HG03442 (cell line): ENCODE data around the gene HPCAL1.

Experiments
- ATAC-seq: cut with Tn5 transposase; IDR thresholded peaks from one replicate; pipeline ENCODE4 v1.9.1; 2021; ENCODE audit warnings: mild to moderate bottlenecking, moderate library complexity; ENCODE audit not compliant: unreplicated experiment

The HPCAL1 gene

DNA sequence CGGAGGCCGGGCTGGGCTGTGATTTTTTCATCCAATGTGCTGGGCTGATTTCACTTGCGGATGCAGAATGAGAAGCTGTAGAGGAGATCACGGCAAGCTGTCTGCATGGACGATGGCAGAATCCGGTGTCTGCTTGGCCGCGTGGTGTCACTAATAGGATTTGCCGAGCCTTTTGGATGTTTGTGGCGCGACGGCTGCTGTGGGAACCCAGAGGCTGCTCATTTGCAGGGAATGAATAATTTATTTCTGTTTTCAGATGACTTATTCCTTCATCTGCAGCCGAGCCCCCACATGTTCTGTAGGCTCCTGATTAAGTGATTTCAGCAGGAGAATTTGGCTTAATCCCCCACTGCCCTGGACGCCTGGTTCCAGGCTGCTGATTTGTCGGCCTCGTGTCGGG lies 82.8 kb downstream of the HPCAL1 start:
- no peak for ATAC-seq

DNA sequence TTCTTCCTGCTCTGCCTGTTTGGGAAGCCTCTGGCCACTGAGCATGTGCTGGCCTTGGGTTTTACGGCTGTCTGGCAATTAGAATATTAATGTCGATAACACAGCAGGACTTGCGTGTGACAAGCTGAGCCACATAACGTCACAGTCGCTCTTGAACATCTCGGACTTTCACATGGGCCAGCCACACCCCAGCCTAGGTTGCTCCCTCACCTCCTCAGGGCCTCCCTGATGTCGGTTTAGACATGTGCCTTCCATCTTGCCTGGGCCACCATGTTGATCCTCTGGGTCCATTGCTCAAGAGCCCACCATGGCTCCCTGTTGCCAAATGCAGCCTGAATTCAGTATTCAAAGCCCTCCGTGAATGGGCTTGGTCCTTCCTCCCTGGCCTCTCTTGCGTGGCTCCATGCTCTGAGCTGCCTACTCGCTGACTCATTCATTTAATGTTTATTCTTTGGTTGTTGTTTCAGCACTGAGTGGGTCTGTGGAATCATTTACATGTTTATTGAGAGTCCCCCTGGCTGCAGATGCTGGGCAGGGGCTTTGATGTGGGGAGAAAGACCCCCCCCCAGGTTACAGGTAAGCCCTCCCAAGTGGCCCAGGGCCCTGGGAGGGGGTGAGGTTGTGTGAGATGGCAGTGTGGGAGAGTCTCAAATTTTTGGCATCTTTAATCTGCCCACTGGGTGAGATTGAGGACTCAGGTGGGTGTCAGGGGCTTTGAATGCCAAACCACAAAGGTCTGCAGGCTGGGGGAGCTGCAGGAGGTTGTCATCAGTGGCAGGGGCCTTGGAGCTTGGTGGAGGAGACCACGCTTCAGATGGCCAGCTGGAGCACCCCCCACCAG lies 83.4 kb downstream of the HPCAL1 start:
- no peak for ATAC-seq

DNA sequence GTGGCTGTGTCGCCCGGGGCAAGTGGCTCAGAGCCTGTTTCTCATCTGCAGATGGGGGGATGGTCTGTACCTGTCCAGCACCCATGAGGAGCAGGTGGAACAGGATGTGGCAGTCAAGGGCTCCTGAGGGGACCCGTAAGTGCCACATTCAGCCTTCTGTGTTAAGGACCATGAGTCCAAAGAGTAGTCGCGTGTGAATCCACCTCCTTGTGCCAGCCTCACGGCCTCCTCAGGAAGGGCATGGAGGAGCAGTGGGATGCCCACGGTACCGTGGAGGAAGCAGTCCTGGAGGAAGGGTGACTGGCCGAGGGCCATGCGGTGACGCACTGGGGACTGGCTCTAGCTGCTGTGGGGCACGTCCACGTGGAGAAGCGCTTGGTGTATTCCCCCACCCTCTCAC lies 84.3 kb downstream of the HPCAL1 start:
- no peak for ATAC-seq

DNA sequence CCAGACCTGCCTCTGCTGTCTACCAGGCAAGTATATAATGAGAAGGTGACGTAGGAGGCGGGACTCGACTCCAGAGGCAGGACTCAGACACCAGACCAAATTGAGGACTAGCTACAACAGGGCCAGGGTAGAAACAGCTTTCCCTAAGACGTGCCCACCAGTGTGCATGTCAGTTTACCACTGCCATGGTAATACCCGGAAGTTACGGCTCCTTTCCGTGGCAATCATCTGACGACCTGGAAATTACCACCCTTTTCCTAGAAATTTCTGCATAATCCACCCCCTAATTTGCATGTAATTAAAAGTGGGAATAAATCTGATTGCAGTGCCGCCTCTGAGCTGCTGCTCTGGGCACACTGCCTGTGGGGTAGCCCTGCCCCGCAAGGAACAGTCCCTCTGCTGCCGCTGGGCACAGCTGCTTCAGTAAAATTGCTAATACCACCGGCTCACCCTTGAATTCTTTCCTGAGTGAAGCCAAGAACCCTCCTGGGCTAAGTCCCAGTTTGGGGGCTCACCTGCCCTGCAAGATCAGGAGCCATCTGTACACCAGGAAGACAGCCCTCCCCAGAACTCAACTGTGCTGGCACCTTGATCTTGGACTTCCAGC lies 86.4 kb downstream of the HPCAL1 start:
- ATAC-seq: no peak

DNA sequence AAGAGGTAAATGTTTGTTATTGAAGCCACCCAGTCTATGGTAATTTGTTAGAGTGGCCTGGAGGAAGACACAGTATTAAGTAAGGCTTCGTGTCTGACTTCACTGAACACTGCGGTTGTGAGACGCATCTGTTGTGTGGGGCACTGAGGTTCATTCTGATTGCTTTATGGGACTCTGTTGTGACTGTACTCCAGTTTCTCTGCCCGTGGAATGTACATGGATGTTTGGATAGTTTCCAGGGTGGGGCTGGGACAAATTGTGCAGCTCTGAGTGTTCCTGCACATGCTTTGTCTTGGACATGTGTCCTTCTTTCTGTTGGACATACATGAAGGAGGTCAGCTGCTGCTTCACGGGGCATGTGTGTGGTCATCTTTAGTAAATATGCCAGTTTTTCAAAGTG lies 86.9 kb downstream of the HPCAL1 start:
- no peak for ATAC-seq

DNA sequence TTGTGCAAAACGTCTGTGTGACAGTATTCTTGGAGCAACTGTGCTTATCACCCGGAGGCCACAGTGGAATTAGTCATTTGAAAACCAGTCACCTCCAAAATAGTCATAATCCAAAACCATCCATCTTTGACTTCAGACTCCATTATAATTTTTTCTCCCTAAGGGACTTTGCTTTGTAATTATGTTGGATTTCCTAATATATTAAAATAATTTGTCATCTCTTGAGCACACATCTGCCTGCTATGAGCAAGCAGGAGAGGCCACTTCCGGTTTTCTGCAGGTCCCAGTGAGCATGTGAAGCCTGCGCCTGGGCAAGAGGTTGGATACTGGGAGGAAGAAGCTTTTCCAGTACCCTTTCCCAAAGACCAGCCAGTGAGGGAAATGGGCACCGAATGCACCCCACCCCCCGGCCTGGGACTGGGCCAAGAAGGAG lies 87.7 kb downstream of the HPCAL1 start:
- no peak for ATAC-seq

DNA sequence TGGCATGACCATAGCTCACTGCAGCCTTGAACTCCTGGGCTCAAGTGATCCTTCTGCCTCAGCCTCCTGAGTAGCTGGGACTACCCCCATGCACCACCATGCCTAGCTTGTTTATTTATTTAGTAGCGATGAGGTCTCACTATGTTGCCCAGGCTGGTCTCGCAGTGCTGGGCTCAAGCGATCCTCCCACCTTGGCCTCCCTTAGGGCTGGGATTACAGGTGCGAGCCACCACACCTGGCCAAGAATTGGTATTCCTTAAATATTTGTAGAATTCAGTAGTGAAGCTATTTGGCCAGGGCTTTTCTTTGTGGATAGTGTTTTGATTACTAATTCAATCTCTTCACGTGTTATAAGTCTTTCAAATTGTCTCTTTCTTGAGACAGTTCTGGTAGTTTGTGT lies 89.4 kb downstream of the HPCAL1 start:
- no peak for ATAC-seq

DNA sequence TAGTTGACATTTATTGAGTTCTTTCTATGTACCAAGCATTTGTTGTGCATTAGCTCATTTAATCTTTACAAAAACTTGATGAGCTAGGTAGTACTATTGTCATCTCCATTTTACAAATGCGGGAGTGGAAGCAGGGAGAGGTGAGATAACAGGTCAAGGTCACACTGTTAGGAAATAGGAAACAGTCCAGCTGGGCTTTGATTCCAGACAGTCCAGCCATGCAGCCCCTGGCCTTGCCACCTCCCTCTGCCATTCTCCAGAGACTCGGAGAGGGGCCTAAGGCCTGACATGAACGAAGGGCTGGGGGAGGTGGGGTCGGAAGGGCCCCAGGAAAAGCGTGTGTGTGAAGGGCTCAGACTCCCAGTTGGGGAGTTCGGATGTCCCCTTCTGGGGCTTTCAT lies 89.8 kb downstream of the HPCAL1 start:
- no peak for ATAC-seq

DNA sequence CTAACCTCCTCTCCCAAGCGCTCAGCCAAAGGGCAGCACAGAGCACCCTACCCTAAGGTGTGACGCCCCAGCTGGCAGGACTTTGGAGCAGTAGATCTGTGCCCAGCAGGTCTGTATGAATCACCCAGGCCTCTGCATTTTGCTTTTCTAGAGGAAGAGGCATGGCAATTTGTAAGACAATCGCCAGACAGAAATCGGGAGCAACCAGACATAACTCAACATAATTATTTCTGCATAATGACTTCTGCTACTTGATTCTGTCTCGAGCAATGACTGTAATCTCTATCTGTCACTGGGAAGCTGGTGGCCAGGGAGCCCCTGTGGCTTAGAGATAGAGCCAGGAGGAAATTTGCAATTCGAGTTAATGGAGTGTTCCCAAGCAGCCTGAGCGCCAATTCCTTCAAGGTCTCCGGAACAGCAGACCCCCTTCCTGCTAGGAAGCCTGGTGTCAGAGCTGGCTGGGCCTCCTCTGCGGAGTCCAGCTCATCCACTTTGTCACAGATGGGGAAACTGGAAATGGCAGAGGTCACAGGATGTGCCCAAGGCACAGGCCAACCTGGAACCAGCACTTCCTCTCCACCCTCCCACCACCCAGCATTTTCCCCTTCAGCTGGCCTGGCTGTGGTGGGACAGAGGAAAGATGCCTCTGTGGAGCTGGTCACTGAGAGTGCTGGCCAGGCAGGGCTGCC lies 90.4 kb downstream of the HPCAL1 start:
- ATAC-seq: no peak

DNA sequence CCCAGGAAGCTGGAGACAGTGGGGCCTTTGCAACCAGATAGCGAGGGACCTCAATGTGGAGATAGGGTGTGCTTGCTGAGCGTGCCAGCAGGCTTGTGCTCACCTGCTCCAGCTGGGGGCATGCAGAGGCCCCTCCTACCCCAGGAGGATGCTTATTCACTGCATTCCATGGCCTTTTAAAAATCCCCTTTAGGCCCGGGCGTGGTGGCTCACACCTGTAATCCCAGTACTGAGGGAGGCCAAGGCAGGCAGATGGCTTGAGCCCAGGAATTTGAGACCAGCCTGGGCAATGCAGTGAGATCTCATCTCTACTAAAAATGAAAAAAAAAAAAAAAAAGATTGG lies 90.9 kb downstream of the HPCAL1 start:
- ATAC-seq: no peak

DNA sequence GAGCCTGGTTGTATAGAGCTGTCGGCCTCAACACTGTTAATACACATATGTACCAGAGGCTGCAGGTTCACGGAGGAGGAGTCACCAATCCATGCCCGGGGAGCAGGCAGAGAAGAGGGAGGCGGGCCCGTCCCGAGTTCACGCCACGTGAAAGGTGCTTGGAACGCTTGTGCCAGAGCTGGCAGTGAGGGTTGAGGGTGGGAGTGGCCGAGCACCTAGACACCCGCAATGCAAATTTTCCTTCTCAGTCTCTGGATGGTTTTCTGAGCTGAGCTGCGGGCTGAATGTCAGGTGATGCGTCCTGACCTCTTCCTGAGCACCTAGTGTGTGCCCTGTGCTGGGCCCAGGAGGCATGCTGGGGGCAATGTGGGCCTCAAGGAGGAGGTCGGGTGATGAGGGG lies 93.2 kb downstream of the HPCAL1 start:
- ATAC-seq: no peak

DNA sequence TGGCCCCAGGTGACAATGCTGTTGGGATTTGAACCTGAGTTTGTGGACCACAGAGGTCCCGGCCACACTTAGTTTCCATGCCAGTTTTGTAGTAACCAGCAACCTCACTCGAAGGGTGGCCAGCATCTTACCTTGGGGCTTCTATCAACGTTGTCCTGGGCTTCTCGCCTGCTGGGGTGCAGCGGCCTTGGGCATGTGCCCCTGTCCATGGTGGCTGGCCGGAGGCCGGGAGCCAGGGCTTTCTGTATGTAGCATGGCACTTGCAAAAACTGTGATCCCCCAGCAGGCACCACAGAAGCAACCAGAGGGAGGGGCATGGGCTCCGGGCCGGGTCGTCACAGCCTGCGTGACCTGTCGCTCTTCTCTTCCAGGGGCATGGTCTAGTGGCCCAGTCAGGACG lies 93.8 kb downstream of the HPCAL1 start:
- no peak for ATAC-seq

DNA sequence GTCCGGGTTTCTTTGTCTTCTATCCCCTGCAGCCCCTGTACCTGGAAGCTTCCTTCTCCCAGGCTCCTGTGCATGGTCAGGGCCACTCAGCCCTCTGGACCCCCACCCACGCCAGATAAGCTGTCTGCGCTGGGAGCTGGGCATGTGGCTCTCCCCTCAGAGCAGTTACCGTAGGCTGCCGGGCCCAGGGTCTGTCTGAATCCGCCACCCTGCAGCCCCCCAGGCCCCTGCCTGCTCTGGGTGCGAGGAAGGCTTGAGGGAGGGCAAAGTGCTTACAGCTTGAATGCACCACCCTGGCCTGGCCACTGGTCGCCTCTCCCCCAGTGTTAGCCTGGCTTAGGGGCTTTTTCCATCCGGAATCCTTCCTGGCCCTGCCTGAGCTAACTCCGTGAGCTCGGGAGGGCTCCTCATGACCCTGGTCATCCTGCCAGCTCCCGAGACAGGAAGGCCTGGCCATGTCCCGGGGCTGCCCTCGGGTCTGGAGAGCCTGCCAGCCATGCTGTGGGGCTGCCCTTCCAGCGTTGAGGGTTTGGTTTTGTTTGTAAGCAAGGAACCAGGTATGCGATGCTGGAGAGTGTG lies 94.7 kb downstream of the HPCAL1 start:
- no peak for ATAC-seq

DNA sequence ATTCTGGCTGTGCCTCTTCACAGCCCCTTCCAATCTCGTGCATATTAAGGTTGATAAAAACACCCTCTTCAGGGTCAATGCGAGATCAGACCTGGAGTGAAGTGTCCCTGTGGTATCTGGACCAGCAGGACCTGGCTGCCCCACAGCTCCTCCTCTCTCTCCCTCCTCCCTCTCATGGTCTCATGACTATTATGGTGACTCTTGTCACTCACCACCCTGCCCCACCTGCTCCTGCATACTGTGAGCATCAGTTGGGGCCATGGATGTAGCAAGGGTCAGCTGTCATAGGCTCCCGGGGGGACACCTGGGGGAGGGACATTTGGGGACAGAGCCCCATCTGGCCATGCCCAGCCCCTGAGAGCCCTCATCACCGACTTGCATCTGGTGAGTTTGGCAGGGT lies 95.2 kb downstream of the HPCAL1 start:
- ATAC-seq: no peak

DNA sequence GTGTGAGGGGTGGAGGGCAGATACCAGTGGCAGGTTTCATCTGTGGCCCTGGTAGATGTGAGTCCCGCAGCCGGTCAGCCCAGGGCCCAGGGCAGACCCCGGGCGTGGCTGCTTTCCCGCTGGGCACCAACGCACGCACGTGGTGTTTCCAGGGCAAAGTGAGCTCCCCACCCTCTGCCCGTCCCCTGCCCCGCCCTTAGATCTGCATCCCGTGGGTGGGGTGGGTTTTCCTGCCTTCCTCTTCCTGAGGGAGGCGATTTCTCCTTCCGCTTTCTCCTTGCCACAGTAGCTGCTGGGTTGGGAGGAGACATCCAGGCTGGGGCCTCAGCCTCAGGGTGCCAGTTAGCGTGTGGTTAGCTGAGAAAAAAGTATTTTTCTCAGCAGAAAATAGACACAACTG lies 95.8 kb downstream of the HPCAL1 start:
- no peak for ATAC-seq

DNA sequence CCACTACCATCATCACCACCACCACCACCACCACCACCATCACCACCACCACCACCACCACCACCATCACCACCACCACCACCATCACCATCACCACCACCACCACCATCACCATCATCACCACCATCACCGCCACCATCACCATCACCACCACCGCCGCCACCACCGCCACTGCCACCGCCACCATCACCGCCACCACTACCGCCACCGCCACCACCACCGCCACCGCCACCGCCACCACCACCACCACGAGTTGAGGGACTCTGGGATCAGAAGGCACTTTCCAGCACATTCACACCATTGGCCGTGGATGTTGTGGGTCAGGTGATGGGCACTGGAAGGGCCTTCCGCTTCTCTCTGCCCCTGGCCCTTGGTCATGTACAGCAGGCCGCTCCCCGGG lies 96.7 kb downstream of the HPCAL1 start:
- ATAC-seq: no peak

DNA sequence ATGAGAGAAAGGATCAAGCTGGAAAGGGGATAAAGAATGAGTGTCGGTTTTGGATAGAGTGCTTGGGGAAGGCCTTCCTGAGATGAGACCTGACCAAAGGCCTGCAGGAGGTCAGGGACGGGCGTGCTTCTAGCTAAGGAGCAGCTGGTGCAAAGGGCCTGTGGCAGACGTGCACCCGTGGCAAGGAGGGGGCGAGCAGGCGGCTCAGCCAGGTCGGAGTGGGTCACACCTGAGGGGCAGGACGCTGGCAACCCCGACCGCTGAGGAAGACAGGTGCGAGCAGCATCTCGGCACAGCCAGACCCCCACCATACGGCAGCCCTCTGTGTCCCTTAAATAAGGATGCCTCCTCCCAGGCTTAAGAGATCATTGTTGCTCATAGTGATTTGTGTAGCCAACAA lies 97.3 kb downstream of the HPCAL1 start:
- ATAC-seq: no peak

DNA sequence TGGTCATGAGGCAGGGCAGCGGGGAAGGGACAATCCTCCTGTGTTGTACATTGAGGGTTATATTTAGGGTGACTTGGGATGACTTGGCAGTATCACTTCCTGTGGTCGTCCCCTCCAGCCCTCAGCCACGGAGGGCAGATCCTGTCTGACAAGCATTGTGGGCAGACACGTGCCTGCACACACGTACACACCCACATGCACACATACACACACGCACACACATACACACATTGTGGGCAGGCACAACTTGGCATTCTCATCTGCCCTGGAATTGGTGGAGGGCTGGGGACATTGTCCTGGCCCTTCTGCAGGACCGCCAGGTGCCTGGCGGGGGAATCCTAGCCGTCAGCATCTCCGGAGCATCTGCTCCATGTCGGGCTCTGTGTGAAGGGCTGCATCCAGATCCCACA lies 97.9 kb downstream of the HPCAL1 start:
- peak; percentile 54 for ATAC-seq

DNA sequence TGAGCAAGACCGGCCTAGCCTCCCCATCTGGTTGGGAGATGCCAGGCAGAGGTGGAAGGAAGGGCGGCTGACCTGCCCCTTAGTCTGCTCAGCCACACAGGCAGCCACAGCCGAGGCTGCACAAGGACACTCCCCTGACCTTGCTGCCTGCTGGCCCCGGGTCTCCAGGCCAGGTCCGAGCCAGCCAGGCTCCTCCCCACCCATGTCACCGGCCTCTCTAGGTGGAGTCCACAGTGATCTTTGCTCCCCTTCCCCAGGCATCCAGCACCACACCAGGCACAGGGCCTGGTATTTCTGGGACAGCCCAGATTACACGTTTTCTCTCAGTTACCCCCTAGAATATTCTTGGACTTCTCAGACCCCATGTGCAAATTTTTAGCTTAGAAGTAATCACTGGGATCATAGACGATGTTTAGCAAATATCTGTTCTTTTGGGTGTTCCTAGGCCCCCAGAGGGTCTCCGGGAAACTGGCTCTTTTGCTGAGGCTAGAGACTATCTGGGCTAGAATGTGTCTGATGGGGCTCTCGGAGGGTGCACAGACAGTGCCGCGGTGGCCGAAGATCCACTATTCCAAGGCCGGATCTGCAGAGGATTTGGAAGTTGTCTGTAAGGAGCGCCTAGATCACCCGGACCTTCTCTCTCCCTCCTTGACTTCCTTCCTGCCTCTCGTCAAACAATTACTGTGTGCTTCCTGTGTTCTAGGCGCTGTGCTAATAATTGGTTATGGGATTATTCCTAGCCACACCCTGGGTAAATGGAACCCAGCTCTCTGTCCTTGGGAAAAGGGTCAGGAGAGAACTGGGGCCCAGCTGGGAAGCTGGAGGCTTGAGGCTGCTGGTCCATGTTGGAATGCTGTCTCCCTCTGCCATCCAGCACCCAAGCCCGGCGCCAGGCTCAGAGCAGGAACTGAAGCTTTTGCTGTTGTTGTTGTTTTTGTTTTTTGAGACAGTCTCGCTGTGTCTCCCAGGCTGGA lies 98.6 kb downstream of the HPCAL1 start:
- no peak for ATAC-seq

DNA sequence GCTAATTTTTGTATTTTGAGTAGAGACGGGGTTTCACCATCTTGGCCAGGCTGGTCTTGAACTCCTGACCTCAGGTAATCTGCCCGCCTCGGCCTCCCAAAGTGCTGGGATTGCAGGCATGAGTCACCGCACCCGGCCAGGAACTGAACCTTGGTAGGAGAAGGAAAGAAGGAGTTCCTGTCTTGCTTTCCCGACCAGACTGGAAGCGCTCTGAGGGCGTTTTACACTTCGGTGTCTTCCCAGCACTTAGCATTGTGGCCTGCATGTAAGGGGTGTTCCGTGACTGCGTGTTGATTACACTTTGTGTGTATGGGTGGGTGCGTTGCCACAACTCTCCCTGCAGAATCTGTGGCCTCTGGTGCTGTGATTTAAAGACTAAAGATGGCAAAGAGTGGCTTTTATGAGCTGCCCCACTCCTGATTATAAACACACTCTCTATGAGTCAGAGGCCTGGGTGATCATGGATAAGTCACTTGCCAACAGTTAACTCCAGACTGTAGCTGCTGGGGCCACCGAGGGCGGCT lies 99.4 kb downstream of the HPCAL1 start:
- ATAC-seq: no peak
